ENCODE results near the gene TNFSF9.

TNFSF9 gene

DNA sequence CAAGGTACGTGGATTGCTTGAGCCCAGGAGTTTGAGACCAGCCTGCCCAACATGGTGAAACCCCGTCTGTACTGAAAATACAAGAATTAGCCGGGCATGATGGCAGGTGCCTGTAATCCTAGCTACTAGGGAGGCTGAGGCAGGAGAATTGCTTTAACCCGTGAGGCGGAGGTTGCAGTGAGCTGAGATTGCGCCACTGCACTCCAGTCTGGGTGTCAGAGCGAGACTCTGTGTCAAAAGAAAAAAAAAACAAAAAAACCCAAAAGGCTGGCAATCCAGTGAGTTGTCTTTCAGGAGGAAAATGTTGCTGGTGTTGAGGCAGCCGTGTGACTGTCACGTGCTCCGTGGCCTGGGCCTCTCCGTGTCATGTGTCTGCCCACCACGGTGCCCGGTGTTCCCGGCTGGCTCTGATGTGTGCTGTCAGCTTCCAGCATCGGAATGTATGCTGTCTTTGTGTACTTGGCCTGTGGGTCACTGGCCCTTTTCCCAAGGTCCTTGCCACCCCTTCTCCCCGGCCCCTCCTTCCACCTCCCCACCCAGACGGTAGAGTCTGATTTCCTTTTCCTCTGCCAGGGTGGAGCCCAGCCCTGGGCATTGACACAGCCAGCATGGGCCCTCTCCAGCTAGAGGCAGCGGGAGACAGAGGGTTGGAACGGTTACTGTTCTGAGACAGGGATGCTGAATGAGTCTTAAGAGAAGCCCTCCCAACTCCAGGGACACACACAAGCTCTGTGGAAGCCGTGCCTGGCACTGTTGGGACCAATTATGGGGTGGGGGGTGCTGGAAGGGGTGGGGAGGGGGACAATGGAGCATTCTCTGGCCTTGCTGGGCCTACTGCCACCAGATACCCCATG is 21.5 kb upstream of the TNFSF9 start:
- TF ChIP-seq, protein P1, sequence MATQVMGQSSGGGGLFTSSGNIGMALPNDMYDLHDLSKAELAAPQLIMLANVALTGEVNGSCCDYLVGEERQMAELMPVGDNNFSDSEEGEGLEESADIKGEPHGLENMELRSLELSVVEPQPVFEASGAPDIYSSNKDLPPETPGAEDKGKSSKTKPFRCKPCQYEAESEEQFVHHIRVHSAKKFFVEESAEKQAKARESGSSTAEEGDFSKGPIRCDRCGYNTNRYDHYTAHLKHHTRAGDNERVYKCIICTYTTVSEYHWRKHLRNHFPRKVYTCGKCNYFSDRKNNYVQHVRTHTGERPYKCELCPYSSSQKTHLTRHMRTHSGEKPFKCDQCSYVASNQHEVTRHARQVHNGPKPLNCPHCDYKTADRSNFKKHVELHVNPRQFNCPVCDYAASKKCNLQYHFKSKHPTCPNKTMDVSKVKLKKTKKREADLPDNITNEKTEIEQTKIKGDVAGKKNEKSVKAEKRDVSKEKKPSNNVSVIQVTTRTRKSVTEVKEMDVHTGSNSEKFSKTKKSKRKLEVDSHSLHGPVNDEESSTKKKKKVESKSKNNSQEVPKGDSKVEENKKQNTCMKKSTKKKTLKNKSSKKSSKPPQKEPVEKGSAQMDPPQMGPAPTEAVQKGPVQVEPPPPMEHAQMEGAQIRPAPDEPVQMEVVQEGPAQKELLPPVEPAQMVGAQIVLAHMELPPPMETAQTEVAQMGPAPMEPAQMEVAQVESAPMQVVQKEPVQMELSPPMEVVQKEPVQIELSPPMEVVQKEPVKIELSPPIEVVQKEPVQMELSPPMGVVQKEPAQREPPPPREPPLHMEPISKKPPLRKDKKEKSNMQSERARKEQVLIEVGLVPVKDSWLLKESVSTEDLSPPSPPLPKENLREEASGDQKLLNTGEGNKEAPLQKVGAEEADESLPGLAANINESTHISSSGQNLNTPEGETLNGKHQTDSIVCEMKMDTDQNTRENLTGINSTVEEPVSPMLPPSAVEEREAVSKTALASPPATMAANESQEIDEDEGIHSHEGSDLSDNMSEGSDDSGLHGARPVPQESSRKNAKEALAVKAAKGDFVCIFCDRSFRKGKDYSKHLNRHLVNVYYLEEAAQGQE (IDR thresholded peaks at IDR 0.05; ENCODE audit: insufficient read depth in 1 of 2, low read depth in 2 of 2, low read length in 2 of 2) = no peak
- no peak for TF ChIP-seq FOXP2 (optimal IDR thresholded peaks at IDR 0.05; ENCODE audit: borderline replicate concordance, extremely low read depth, extremely low read length, insufficient read depth)
- TF ChIP-seq SIN3A (IDR thresholded peaks at IDR 0.05; ENCODE audit: borderline replicate concordance, insufficient read depth, low read length) = no peak
- no peak for TF ChIP-seq POLR2AphosphoS5 (IDR thresholded peaks at IDR 0.05; ENCODE audit: low read depth, low read length)
- no peak for TF ChIP-seq TAF1 (IDR thresholded peaks at IDR 0.05; ENCODE audit: borderline replicate concordance, insufficient read depth, low read length)

DNA sequence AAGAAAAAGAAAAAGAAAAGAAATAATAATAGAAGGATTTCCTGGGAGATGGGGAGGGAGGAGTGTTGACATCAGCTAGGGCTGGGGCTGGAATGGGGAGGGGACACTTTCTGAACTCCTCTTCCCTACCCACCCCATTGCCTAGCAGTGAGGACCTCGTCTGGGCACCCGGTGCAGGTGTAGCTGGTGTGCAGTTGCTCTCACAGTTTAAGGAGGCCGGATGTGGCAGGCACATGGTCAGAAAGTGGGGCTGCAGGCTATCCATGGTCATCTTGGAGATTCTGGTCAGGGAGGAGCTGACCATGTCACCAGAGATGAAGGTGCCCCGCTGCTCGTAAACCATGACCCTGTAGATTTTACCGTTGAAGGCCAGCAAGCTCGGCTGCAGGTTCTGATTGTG is 20.2 kb upstream of the TNFSF9 start:
- TF ChIP-seq FOXP2 (optimal IDR thresholded peaks at IDR 0.05; ENCODE audit: borderline replicate concordance, extremely low read depth, extremely low read length, insufficient read depth) (no peak), SIN3A (IDR thresholded peaks at IDR 0.05; ENCODE audit: borderline replicate concordance, insufficient read depth, low read length) (no peak), TAF1 (IDR thresholded peaks at IDR 0.05; ENCODE audit: borderline replicate concordance, insufficient read depth, low read length) (no peak), POLR2AphosphoS5 (IDR thresholded peaks at IDR 0.05; ENCODE audit: low read depth, low read length) (no peak)
- TF ChIP-seq, protein P1 (IDR thresholded peaks at IDR 0.05; ENCODE audit: insufficient read depth in 1 of 2, low read depth in 2 of 2, low read length in 2 of 2) = no peak

GRCh38 chr19:6514089-6514488 is 16.7 kb upstream of the TNFSF9 start:
- TF ChIP-seq, protein P1 (IDR thresholded peaks at IDR 0.05; ENCODE audit: insufficient read depth in 1 of 2, low read depth in 2 of 2, low read length in 2 of 2) = no peak
- TF ChIP-seq POLR2AphosphoS5 (IDR thresholded peaks at IDR 0.05; ENCODE audit: low read depth, low read length) (no peak), FOXP2 (optimal IDR thresholded peaks at IDR 0.05; ENCODE audit: borderline replicate concordance, extremely low read depth, extremely low read length, insufficient read depth) (no peak), TAF1 (IDR thresholded peaks at IDR 0.05; ENCODE audit: borderline replicate concordance, insufficient read depth, low read length) (no peak), SIN3A (IDR thresholded peaks at IDR 0.05; ENCODE audit: borderline replicate concordance, insufficient read depth, low read length) (no peak)

DNA sequence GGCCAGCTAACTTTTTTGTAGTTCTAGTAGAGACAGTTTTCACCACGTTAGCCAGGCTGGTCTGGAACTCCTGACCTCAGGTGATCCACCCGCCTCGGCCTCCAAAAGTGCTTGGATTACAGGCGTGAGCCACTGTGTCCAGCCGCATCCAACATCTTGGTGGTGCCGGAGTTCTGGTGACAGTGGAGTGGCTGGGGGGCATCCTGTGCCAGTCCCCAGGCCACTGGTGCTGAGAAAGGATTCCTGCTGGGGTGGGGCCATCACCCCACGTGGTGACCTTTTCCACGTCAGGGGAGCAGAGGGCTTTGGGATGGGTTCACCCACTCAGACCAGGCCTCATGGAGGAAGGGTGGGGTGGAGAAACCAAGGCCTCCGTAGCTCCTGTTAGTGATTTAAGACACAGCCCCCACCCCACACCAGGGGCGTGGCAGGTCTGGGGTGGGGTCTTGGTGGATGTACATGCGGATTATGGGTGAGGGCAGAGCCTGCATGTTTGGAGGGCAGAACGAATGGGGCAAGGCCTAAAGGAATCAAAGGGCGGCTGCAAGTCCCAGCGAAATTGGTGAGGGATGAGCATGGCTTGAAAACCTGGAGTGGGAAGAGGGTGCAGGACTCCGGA is 15.8 kb upstream of the TNFSF9 start:
- no peak for TF ChIP-seq FOXP2 (optimal IDR thresholded peaks at IDR 0.05; ENCODE audit: borderline replicate concordance, extremely low read depth, extremely low read length, insufficient read depth)
- TF ChIP-seq TAF1 (IDR thresholded peaks at IDR 0.05; ENCODE audit: borderline replicate concordance, insufficient read depth, low read length) = no peak
- no peak for TF ChIP-seq SIN3A (IDR thresholded peaks at IDR 0.05; ENCODE audit: borderline replicate concordance, insufficient read depth, low read length)
- no peak for TF ChIP-seq POLR2AphosphoS5 (IDR thresholded peaks at IDR 0.05; ENCODE audit: low read depth, low read length)
- TF ChIP-seq, protein P1 (IDR thresholded peaks at IDR 0.05; ENCODE audit: insufficient read depth in 1 of 2, low read depth in 2 of 2, low read length in 2 of 2) = no peak
